Measurements from ENCODE around the gene SYPL1.

The SYPL1 gene

DNA sequence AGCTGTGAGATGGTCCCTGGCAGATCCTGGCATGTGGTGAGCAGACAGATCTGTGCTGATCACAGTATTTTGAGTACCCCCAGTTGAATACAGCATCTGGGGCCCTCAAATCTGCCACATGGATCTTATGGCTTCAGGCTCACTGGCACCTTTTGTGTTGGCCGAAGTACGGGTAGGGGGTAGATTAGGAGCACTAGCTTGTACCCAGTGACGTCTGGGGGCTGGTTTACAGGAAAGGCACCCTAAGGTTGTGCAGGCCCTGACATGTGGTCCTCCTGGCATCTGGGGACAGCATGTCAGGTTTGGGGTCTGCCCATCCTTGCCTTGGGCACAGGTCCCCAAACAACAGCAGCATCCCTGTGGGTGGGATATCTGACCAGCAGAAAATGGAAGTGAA lies 53.2 kb downstream of the SYPL1 start:
- no peak overlapping the region for H3K4me3 ChIP-seq (ENCODE audit: low read depth, low read length)
- no peak for TF ChIP-seq CTCF (IDR thresholded peaks at IDR 0.05; ENCODE audit: low read depth, low read length)
- no peak for TF ChIP-seq MAX (IDR thresholded peaks at IDR 0.05; ENCODE audit: low read depth, low read length)
- TF ChIP-seq MYC (IDR thresholded peaks at IDR 0.05; ENCODE audit: low read depth, low read length): no peak
- no peak for TF ChIP-seq POLR2A (IDR thresholded peaks at IDR 0.05; ENCODE audit: extremely low read depth, insufficient read length)
- no peak for DNase-seq (ENCODE audit: low read depth)

DNA sequence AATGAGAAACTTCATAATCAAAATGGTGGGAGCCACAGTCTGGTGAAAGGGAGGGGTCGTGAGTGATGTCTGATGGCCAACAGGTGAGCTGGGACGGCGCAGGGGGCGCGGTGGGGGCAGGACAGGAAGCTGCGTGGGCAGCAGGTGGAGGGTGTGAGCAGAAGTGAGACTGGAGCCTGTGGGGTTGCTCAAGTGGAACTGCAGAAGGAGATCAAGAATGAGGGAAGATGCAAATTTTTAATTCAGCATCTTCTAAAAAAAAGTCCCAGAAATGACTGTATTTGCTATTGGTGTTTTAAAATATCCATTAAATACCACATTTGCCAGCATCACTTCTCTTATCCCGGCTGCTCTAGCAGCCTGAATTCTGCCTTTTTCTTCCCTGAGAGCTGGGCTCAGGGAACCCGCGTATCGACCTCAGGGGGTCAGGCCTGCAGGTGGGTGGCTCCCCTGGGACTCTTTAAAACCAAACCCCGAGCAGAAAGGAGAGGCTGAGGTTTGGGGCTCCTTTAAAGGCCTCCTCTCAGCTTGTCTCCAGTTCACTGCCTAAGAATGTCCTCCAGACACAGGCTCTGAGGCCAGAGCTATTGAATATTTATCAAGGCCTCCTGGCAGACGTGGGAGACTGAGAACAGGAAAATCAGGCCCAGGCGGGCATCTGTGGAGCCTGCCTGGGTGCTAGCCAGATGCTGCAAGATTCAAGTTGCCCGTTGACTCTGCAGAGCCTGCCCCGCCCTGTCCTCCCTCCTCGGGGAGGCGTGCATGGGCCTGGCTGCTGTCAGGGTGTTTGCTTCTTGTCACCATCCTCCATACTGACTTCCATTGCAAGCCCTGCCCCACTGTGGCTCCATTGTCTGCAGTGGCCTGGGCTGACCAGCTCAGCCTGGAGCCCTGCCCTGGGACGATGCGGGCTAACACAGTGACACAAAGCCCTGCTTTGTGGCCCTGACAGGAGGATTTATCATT lies 53.9 kb downstream of the SYPL1 start:
- no peak for DNase-seq (ENCODE audit: low read depth)
- no peak for TF ChIP-seq POLR2A (IDR thresholded peaks at IDR 0.05; ENCODE audit: extremely low read depth, insufficient read length)
- TF ChIP-seq CTCF (IDR thresholded peaks at IDR 0.05; ENCODE audit: low read depth, low read length): no peak
- no peak for TF ChIP-seq MAX (IDR thresholded peaks at IDR 0.05; ENCODE audit: low read depth, low read length)
- no peak for TF ChIP-seq MYC (IDR thresholded peaks at IDR 0.05; ENCODE audit: low read depth, low read length)
- H3K4me3 ChIP-seq (ENCODE audit: low read depth, low read length): no peak overlapping the region

DNA sequence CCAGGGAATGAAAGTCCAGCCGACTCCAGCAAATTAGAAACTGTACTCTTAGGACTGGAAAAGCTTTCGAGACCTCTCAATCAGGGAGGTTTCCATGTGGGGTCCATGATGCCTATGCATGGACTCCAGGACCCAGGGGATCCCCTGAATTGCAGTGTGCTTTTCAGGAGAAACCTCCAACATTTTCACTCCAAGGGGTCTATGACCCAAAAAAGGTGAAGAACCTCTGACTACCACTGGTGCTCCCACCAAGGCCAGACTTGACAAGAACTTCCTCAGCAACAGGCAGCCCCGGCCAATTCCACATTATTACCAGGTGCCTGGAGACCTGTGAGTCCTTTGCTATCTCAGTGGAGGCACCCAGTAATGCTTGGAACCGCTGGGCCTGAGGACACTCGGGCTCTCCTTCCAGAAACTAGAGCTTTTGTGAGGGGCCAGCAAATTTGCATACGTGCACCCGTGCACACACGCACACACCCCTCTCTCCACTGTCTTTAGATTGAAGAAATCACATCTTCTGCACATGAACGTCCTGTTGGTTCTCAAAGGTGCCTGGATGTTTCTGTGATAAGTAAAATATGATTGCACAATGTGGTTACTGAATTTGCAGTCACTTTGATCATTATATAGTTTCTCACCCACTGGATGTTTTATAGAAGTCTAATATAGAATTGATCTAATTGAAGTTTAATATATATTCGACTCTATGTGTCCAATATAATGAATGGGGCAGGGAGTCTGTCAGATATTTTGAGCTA lies 54.7 kb downstream of the SYPL1 start:
- no peak for TF ChIP-seq MAX (IDR thresholded peaks at IDR 0.05; ENCODE audit: low read depth, low read length)
- TF ChIP-seq CTCF (IDR thresholded peaks at IDR 0.05; ENCODE audit: low read depth, low read length): no peak
- no peak for TF ChIP-seq POLR2A (IDR thresholded peaks at IDR 0.05; ENCODE audit: extremely low read depth, insufficient read length)
- TF ChIP-seq MYC (IDR thresholded peaks at IDR 0.05; ENCODE audit: low read depth, low read length): no peak
- H3K4me3 ChIP-seq (ENCODE audit: low read depth, low read length): no peak overlapping the region
- DNase-seq (ENCODE audit: low read depth): no peak

- H3K4me3 ChIP-seq (ENCODE audit: low read depth, low read length): no peak overlapping the region
- peak; percentile 97 for TF ChIP-seq MAX (IDR thresholded peaks at IDR 0.05; ENCODE audit: low read depth, low read length)
- TF ChIP-seq MYC (IDR thresholded peaks at IDR 0.05; ENCODE audit: low read depth, low read length): peak; percentile 92
- TF ChIP-seq POLR2A (IDR thresholded peaks at IDR 0.05; ENCODE audit: extremely low read depth, insufficient read length): no peak
- TF ChIP-seq CTCF (IDR thresholded peaks at IDR 0.05; ENCODE audit: low read depth, low read length): peak; percentile 97
- peak; percentile 82 for DNase-seq (ENCODE audit: low read depth)
Observed at GRCh38 chr7:106056513-106057203, 55.5 kb downstream of the SYPL1 start.

- TF ChIP-seq POLR2A (IDR thresholded peaks at IDR 0.05; ENCODE audit: extremely low read depth, insufficient read length) (no peak), CTCF (IDR thresholded peaks at IDR 0.05; ENCODE audit: low read depth, low read length) (no peak), MAX (IDR thresholded peaks at IDR 0.05; ENCODE audit: low read depth, low read length) (no peak), MYC (IDR thresholded peaks at IDR 0.05; ENCODE audit: low read depth, low read length) (no peak)
- no peak overlapping the region for H3K4me3 ChIP-seq (ENCODE audit: low read depth, low read length)
- no peak for DNase-seq (ENCODE audit: low read depth)
Observed at GRCh38 chr7:106054971-106055532, 57.1 kb downstream of the SYPL1 start.
